Measurements from ENCODE around the gene TBC1D2B.
A peak's percentile ranks its signal among the peaks of the same experiment; 100 is the strongest.
"Not testable (repeated sequence)": the region's sequence is repeated elsewhere in the genome, so short reads cannot be mapped to it uniquely, and the experiment has no call there.

TBC1D2B gene

DNA sequence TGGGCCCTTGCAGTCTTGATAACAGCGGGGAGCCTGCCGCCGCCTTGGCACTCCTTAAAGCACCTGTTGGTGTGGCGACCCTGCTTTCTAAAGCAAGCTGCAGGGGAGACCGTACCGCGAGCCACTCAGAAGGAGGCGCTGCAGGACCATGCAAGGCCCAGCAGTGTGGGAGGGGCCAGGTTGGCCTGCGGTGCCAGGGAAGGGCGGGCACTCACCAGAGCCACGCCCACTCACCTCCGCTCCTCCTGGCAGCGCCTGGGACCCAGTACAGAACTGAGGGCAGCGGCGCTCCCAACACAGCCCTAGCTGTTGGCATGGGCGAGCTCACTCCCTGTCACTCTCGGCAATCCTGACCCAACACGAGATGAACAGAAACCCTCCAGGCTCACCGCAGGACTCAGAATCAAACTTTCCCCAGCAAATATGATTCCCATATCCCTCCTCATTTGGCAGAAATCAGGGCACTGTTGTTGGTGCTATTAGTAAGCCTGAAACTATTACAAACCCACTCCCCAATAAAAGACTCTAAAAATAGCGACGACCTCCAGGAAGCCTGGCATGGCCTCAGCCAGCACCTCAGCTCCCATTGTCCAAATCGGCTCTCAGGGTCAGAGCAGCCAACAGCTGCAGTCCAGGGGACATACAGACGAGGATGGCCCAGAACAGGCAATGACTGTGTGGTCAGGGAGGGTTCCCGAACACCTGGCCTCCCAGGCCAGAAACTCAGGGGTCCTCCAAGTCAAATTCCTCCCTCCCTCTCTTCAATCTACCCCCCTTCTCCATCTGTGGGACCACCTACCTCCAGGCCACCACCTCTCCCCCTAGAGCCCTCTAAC is 77.2 kb downstream of the TBC1D2B start:
- TF ChIP-seq, protein P1, sequence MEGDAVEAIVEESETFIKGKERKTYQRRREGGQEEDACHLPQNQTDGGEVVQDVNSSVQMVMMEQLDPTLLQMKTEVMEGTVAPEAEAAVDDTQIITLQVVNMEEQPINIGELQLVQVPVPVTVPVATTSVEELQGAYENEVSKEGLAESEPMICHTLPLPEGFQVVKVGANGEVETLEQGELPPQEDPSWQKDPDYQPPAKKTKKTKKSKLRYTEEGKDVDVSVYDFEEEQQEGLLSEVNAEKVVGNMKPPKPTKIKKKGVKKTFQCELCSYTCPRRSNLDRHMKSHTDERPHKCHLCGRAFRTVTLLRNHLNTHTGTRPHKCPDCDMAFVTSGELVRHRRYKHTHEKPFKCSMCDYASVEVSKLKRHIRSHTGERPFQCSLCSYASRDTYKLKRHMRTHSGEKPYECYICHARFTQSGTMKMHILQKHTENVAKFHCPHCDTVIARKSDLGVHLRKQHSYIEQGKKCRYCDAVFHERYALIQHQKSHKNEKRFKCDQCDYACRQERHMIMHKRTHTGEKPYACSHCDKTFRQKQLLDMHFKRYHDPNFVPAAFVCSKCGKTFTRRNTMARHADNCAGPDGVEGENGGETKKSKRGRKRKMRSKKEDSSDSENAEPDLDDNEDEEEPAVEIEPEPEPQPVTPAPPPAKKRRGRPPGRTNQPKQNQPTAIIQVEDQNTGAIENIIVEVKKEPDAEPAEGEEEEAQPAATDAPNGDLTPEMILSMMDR (IDR thresholded peaks at IDR 0.05; ENCODE audit: borderline replicate concordance, insufficient read depth, low read depth, low read length) = peak; percentile 69

DNA sequence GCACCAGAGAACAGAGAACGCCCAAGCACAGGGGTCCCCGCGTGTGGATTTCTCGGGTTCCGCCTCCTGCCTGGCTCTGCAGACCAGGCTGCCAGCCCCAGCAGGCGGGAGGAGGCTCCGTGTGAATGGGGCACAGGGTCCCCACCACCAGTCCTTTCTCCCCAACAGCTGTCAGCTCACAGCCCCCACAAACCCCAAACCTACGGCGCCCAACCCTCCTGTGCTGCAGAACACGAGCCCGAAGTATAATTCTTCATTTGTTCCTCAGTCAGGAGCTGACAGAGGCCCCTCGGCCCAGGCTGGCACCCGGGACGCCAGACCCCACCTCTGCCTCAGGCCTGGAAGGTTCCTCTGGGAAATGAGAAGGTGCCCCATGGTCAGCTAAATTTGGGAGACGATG is 78.0 kb downstream of the TBC1D2B start:
- TF ChIP-seq, protein P1 (IDR thresholded peaks at IDR 0.05; ENCODE audit: borderline replicate concordance, insufficient read depth, low read depth, low read length) = no peak
- H3K4me3 ChIP-seq (ENCODE audit: low read depth, low read length) = no peak overlapping the region

More for the DNA sequence above, 77.2 kb downstream of the TBC1D2B start:
- no peak overlapping the region for H3K4me3 ChIP-seq (ENCODE audit: low read depth, low read length)

DNA sequence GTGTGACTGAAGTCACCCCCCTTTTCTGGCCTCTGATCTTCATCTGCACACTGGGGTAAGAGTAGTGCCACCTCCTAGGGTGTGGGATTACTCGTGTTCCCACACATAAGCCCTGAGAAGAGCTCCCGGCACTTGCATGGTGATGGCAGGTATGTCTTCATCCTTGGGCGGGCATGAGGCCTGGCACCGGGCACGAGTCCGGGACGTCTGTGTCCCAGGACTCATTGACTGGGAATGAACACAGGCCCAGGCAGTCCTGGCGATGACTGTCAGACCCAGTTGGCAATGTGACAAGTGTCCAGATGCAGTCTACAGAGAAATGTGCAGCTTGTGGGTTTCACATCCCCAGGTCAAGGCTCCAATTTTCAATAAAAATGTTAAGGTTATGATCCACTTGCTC is 78.9 kb downstream of the TBC1D2B start:
- TF ChIP-seq, protein P1 (IDR thresholded peaks at IDR 0.05; ENCODE audit: borderline replicate concordance, insufficient read depth, low read depth, low read length) = no peak
- H3K4me3 ChIP-seq (ENCODE audit: low read depth, low read length) = no peak overlapping the region

DNA sequence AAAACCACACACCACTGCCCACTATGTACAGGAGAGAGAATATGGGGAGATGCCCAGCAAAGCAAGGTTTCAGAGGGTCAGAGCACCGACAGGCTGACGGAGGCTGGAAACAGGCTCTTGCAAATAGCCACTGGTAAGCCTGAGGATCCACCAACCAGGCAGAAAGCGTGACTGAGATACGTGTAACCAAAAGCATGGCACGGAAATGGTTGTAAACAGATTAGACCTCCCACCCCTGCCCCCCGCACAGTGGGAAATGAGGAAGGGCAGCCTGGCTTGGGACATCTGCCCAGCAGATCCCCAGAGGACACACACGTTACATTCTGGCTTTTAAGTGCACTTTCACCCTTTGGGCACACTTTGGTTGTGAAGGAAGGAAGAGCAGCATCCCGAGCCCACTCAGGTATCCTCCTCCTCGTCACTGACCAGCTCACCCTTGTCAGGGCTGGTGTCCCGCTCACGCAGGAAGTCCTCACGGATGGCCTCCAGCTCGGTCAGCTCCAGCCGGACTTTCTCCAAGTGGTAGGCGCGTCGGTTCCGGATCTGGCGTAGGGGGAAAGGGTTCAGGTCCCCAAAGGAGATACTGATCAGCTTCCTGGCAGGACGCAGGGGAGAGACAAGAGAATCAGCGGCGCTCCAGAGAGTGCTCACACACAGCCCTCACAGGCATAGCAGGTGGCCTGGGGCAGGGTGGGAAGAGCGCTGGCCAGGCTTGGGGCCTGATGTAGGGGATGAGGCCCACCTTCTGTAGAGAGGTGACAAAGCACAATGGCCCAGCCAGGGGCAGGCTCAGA is 79.6 kb downstream of the TBC1D2B start:
- not testable (repeated sequence) for H3K4me3 ChIP-seq (ENCODE audit: low read depth, low read length)

DNA sequence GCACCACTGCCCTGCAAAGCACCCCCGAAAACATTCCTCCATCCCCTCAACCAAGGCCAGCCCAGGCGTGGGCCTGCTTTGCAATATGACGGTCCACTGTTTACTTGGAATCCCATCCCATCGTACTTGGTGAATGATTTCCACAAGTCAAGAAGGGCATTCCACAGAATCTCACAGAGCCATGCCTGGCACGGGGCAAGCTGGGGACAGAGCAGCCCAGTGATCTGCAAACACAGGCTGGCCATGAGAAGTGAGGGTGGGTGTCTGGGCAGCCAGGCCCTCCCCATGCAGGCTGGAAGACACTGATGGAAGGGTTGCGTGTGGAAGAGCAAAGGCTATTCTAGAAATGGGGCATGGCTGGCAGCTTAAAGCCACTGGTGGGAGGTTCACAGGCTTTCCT is 80.3 kb downstream of the TBC1D2B start:
- not testable (repeated sequence) for H3K4me3 ChIP-seq (ENCODE audit: low read depth, low read length)

DNA sequence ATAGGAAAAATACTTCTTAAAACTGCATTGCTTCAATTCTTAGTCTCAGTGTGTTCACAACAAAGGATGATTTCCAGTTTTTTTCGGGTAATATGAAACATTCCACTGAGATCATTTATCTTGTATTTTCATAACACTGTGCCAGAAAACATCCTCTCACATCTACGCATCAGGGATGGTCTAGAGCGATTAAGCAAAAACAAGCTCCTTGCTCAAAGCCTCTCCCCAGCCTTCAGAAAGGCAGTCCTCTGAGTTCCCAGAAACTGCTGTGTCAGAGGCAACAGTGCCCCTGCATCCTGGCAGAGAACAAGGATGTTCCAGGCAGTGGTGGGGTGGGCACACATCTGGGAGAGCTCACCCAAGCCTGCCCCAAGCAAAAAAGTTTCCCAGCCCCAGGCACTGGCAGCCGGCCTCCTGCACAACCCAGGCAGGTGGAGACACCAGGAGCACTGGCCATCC is 80.8 kb downstream of the TBC1D2B start:
- not testable (repeated sequence) for H3K4me3 ChIP-seq (ENCODE audit: low read depth, low read length)

DNA sequence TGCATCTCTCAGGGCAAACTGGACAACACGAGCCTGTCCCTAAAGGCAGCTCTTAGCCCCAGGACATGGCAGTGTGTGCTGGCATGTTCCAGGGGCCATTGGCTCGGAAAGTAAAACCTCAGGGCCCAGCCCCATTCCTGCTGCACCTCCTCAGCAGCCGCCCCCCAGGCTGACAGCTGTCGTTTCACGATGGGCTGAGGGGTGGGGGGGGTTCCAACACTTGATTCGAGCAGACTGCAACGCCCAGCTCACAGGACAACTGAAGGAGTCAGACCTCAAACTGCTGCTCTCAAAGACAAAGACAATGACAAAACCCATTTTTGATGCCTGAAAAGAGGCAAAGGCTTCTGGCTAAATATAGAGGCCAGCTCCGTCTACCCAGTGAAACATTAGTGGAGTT is 81.3 kb downstream of the TBC1D2B start:
- not testable (repeated sequence) for H3K4me3 ChIP-seq (ENCODE audit: low read depth, low read length)

DNA sequence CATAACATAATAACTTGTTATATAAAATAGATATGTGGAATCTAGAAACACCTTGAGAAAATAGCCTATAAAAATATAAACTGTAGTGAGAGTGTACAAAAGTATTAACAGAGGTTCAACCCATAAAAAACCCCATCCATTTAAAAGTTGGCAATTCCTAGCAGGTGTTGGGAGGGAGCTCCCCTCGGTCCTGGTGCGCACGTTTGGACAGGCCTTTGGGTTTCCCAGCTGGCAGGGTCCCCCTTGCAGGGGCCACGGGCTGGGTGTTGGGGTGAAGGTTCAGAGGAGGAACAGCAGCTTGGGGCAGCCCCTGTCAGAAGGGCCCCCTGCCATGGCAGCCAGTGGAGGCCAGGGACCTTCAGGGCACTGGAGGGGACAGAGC is 82.0 kb downstream of the TBC1D2B start:
- H3K4me3 ChIP-seq (ENCODE audit: low read depth, low read length) = not testable (repeated sequence)

DNA sequence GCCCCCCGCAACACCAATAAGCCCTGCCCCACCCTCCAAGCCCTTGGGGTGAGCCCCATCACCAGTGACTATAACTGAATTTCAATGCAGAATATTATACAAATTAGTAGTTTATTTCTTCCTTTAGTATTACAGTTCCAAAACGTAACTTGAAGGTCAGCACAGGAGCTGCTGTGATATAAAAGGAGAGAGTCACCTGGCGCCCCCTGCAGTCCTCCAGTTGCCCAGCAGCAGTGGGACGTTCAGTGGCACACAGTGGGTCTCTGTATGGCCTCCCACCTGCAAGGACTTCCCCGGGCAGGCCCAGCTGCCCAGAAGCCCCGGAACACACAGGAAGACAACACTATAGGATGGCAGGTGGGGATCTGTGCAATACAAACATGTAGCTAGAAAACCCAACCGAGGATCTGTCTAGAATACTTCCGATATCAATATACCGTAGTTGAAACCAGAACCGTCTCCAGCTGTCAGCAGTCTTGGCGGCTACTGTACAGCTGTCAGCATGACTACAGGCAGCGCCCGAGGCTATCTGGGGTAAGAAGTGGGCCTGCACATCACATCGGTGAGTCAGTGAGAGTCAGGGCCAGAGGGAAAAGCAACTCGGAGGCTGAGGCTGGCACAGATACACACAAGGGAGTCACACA is 82.5 kb downstream of the TBC1D2B start:
- H3K4me3 ChIP-seq (ENCODE audit: low read depth, low read length) = not testable (repeated sequence)

DNA sequence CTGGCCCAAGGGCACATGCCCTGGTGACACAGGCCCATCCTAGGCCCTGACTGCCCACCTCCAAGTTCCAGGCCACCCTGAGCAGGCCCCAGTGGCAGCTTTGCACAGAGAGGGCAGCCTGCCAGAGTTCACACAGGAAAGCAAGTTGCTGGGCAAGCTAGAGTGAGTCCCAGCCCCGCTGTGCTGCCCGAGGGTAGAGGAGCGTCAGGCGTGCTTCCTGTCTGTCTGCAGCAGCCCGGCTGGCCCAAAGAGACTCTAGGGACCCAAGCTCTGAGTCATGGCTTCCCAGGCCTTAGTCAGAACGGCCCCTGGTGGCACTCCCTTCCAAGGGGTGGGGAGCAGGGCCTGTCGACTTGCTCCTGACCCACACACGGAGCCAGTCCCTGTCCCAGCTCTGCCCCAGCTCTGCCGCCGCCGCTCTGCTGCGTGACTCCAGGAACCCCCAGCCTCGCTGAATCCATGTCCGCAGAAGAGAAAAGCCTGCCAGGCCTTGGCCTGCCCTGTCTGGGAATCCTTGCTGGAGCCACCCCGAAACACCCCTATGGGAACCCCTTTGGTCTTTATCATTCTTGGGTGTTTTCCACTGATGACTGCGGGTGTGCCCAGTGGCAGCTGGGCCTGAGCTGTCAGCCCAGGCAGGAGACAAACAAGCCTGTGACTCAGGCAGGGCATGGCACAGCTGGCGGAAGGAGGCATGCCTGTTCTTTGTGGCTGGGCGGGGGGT is 83.4 kb downstream of the TBC1D2B start:
- H3K4me3 ChIP-seq (ENCODE audit: low read depth, low read length) = peak overlapping the region; percentile 10
